Activated CD8-positive, alpha-beta T cell treated with anti-CD3 and anti-CD28 coated beads, Interleukin-2, amount 10 ng/mL, durations not matched to agents 7 days and 5 days (primary cell): ENCODE data around the gene OR10G7. TPM values are rescaled to one million over a fixed set of nuclear protein-coding genes. Genes with fewer than 3 reads are reported as not detected.

Experiments
- ATAC-seq: fragments of 150-1000 bp; cut with Tn5 transposase; one replicate; pipeline ENCODE4 v1.10.0; 2021; ENCODE audit warnings: moderate library complexity
- CTCF ChIA-PET: fragments of 350-600 bp; sonication (Branson Sonifier 250); formaldehyde crosslinking; loops from one replicate; lab custom pipeline; 2021; ENCODE audit warnings: antibody characterized with exemption; lab: Charles Lee
- POLR2A ChIA-PET: fragments of 350-600 bp; sonication (Branson Sonifier 250); formaldehyde crosslinking; loops from one replicate; lab custom pipeline; 2021; ENCODE audit warnings: antibody characterized with exemption; lab: Charles Lee
- DNase-seq: peaks from one replicate; pipeline ENCODE4 v3.0.0-alpha.2; 2020
- H3K27ac Mint-ChIP-seq: one replicate; pipeline ENCODE4 v1.8.0; 2021; ENCODE audit warnings: mild to moderate bottlenecking, mixed read lengths
- H3K27me3 Mint-ChIP-seq: one replicate; pipeline ENCODE4 v1.8.0; 2021; ENCODE audit warnings: low read depth, mixed read lengths
- H3K36me3 Mint-ChIP-seq: one replicate; pipeline ENCODE4 v1.8.0; 2021; ENCODE audit warnings: low read depth, mixed read lengths
- H3K4me1 Mint-ChIP-seq: one replicate; pipeline ENCODE4 v1.8.0; 2021; ENCODE audit warnings: low read depth, mixed read lengths
- H3K4me3 Mint-ChIP-seq: one replicate; pipeline ENCODE4 v1.8.0; 2021; ENCODE audit warnings: mild to moderate bottlenecking, mixed read lengths
- H3K9me3 Mint-ChIP-seq: one replicate; pipeline ENCODE4 v1.8.0; 2022; ENCODE audit warnings: mixed read lengths; ENCODE audit not compliant: insufficient read depth
- total RNA-seq, 2 experiments: library from RNA; stranded (reverse); gene quantifications; one replicate each; pipeline ENCODE4 v1.2.3, GENCODE V29; 2021

OR10G7 gene, protein sequence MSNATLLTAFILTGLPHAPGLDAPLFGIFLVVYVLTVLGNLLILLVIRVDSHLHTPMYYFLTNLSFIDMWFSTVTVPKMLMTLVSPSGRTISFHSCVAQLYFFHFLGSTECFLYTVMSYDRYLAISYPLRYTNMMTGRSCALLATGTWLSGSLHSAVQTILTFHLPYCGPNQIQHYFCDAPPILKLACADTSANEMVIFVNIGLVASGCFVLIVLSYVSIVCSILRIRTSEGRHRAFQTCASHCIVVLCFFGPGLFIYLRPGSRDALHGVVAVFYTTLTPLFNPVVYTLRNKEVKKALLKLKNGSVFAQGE
- not detected for total RNA-seq

DNA sequence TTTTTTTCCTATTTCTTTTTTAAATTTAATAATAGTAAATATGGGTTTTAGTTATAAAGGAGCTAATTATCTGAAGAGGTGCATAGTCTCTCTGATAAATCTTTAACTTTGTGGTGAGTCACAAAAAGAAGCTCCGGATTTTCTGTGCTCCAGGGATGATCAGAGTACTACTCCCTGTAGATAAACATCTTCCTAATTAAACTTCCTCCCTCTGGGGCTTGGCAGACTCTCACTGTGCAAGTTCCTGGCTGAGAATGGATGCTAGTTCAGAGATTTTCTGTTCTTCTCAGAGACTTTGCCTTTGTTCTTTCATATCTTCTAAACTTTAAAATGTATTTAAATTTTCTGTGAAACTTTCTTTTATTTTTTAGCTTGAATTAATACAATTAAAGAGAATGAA lies at the start of gene OR10G7:
OR10G7 (minus strand) TSS at position 72 of the 400 bp plus-strand sequence. CDS start 2,324 bp downstream, outside the sequence.
- no peaks in the 10 kb centered on the region for H3K9me3 Mint-ChIP-seq
- ChIA-PET POLR2A (no interaction called here), CTCF (no interaction called here)
- no peaks in the 10 kb centered on the region for H3K27me3 Mint-ChIP-seq
- H3K27ac Mint-ChIP-seq: no peak within 1 kb of the TSS
- no peaks in the 10 kb centered on the region for H3K36me3 Mint-ChIP-seq
- no peak for DNase-seq
- ATAC-seq: no peak
- H3K4me1 Mint-ChIP-seq: no peaks in the 10 kb centered on the region
- H3K4me3 Mint-ChIP-seq: no peak within 1 kb of the TSS

DNA sequence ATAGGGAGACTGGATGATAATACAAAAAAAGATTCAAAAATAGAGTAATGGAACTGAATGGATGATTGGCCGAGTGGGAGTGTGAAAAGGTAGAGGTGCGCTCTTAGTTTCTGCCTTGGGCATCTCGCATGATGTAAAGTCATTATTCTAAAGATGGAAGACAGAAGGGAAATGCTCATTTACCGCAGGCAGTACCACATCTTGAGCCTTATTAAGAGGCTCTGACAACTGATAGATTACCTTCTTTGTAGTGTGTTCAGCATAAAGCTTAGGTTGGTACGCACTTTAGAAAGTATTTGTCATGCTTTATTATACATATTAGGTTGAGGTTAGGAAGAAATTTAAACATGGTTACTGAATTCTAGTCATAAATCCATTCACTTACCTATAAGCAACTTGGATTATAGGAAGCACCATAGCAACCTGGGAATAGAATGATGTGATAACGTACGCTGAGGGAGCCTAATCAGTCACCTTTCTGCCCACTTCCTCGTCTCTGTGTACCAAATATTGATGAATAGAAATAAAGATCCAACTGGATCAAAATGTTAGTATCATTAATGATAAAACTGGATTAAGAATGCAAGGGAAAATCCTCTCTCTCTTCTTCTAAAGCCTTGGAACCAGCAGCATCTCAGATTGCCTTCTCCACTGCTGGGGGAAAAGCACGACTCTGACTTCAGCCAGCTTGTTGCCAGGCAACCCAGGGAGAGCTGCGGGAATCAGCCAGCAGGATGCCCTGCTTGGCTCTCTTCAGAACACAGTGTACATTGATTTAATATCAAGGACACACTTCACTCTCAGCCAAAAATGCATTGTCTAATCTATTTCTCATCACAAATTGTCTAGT lies 45.1 kb upstream of the OR10G7 start:
- DNase-seq (no peak), ATAC-seq (no peak)
- Mint-ChIP-seq H3K4me3 (no peak overlapping the region), H3K27me3 (peaks cover 26% of the 10 kb centered on the region), H3K36me3 (no peaks in the 10 kb centered on the region), H3K9me3 (no peaks in the 10 kb centered on the region), H3K27ac (no peak overlapping the region), H3K4me1 (no peaks in the 10 kb centered on the region)
- ChIA-PET POLR2A (no interaction called here), CTCF (interaction anchor here (1.5 kb wide), 1 partner anchor 11 kb away, joined by 4 read pairs; no protein-coding TSS in a partner anchor)

DNA sequence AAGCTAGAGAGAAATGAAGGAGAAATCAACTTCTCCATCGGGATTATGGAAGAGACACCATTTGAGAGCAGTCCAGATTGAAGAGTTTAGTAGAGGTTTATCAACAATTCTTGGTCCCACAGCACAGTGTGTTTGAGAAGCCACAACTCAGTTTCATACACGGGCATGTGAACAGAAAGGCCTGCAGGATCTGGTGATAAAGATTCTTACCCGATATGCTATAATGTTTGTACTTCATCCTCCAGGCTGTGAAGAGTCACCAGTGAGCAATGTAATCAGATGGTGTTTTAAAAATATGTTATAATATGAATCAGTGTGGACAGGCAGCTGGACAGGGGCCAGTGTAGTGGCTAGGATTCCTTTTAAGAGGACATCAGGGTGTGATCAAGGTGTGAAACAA lies 44.5 kb upstream of the OR10G7 start:
- CTCF ChIA-PET: interaction anchor here (1.5 kb wide), 1 partner anchor 11 kb away, joined by 4 read pairs; no protein-coding TSS in a partner anchor
- H3K27ac Mint-ChIP-seq: no peak overlapping the region

DNA sequence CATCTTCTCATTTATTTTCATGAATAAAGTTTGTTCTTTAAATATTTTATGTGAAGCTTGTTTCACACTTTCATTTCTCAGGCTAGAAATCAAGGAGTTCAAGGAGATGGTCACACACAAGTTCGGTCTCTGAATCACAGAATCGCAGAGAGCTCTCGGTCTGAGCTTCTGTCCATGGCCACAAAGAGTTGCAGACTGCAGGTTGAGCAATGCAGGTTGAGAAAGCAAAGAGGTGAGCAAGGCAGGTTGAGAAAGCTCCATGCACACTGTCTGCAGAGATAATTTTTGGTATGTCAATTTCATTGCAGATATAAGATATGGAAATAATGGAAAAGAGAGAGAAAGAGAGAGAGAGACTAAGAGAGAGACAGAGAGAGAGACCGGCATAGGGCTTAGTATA lies 41.2 kb upstream of the OR10G7 start:
- CTCF ChIA-PET: interaction anchor here (0.8 to 1.6 kb wide), 3 partner anchors 11 to 112 kb away, joined by 3 to 5 read pairs (median 4); no protein-coding TSS in a partner anchor
- no peaks in the 10 kb centered on the region for H3K9me3 Mint-ChIP-seq
- no peak overlapping the region for H3K27ac Mint-ChIP-seq
- DNase-seq (no peak), ATAC-seq (no peak)
- no peaks in the 10 kb centered on the region for H3K36me3 Mint-ChIP-seq
- H3K4me1 Mint-ChIP-seq: no peaks in the 10 kb centered on the region
- POLR2A ChIA-PET: no interaction called here
- H3K27me3 Mint-ChIP-seq: peaks cover 27% of the 10 kb centered on the region
- no peak overlapping the region for H3K4me3 Mint-ChIP-seq

More for the DNA sequence above, 44.5 kb upstream of the OR10G7 start:
- POLR2A ChIA-PET: no interaction called here
- Mint-ChIP-seq H3K36me3 (no peaks in the 10 kb centered on the region), H3K27me3 (peaks cover 22% of the 10 kb centered on the region), H3K9me3 (no peaks in the 10 kb centered on the region), H3K4me1 (no peaks in the 10 kb centered on the region), H3K4me3 (no peak overlapping the region)
- no peak for DNase-seq
- ATAC-seq: no peak

DNA sequence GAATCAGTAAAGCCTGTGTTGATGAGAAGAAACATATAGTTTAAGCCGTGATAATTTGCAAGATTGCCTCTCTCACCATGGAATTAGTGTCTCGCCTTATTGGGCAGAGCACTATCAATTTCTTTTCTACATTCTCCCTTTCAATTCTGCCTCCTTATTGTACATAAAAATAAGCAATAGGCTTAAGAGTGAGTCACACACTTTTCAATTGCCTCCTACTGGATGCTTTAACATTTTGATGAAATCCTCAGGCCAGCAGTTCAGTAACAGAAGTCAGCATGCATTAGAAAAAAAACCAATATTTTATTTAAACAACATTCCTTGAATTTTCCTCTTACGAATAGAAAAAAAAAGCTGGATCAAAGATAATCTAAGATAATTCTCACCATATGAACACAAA lies 40.4 kb upstream of the OR10G7 start:
- H3K27me3 Mint-ChIP-seq: peaks cover 32% of the 10 kb centered on the region
- H3K4me1 Mint-ChIP-seq: no peaks in the 10 kb centered on the region
- ChIA-PET POLR2A (no interaction called here), CTCF (interaction anchor here (0.8 to 1.3 kb wide), 2 partner anchors 10 to 115 kb away, joined by 3 to 5 read pairs; no protein-coding TSS in a partner anchor)
- no peak overlapping the region for H3K27ac Mint-ChIP-seq
- ATAC-seq: no peak
- no peak for DNase-seq
- no peak overlapping the region for H3K4me3 Mint-ChIP-seq
- H3K36me3 Mint-ChIP-seq: no peaks in the 10 kb centered on the region
- no peaks in the 10 kb centered on the region for H3K9me3 Mint-ChIP-seq

DNA sequence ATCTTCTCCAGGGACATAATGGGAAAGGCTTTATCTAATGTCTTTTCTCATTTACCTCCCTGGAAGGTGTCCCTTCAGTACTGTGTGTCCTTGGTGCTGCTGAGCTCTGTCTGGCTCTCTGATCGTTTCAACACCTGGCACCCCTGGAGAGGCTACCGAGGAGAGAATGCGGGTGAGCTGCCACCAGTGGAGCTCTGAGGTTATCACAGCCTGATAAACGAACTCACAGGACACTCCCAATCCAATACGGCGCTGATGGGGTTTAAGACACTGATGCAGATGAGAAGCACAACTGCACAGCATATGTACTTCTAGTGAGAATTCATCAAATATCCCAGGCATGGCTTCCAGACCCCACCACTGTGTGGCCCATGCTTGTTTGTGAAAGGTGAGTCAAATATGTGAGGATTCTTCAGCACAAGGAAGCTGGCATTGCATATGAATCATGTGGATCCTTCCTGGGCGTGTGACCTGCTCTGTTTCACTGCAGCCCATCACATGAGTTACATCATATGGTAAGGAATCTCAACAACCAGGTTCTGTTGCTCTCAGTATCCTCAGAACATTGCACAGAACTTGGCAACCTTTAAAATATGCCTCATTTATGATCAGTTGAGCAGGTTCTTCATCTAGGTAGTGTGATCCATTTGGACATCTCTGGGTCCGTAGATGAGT lies 39.3 kb upstream of the OR10G7 start:
- ChIA-PET CTCF (interaction anchor here (1.1 kb wide), 1 partner anchor 9 kb away, joined by 5 read pairs; no protein-coding TSS in a partner anchor), POLR2A (no interaction called here)
- H3K4me3 Mint-ChIP-seq: no peak overlapping the region
- no peak overlapping the region for H3K27ac Mint-ChIP-seq
- DNase-seq (no peak), ATAC-seq (no peak)
- peaks cover 33% of the 10 kb centered on the region for H3K27me3 Mint-ChIP-seq
- peaks cover 4% of the 10 kb centered on the region for H3K4me1 Mint-ChIP-seq
- H3K9me3 Mint-ChIP-seq: no peaks in the 10 kb centered on the region
- no peaks in the 10 kb centered on the region for H3K36me3 Mint-ChIP-seq

DNA sequence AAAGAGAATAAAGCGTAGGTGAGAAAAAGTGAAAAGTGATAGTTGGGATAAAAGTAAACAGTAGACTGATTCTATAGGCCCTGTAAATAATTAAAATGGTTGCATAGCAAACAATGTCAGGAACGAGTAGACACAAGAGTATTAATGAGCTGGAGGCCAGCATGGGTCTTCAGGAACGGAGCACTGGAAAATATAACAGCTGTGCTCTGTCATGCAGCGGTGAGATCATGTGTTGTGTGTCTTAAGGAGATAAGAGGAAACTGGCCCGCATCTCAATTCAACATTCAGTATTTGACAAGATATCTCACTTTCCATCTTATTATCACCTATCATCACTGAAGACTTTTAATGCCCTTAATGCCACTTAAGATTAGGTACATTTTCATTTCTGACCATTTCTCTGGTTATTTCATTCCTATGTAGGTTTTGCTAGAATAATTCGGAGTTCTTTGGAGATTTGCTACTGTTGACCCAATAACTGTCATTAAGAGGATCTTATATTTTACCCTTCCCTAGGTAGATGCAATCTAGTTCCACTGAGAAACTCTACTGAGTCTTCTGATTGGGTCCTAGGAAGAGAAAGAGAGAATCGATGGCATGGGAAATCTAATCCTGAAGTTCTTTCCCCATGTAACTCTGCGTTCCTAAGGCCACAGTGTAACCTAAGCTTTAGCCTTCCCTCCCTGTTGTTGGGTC lies 38.7 kb upstream of the OR10G7 start:
- no peak for DNase-seq
- H3K4me3 Mint-ChIP-seq: no peak overlapping the region
- POLR2A ChIA-PET: no interaction called here

DNA sequence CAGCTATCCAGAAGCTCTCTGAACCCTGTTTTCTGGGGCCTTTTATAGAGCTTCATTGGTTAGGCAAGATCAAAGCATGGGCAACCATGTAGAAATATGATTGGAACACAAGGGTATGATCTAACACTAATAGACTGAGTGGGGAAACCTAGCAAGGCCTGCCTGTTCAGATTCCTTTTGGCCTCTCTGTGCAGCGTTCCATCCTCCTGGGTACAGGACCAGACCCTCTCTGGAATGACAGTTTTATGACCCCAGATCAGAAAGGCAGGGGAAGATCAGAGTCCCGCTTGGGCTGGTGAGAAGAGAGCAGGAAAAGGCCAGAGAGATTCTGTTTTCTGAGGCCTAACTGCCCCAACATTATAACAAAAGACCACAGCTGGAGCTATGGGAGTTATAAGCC lies 37.5 kb upstream of the OR10G7 start:
- POLR2A ChIA-PET: no interaction called here
- no peak overlapping the region for H3K4me3 Mint-ChIP-seq

More for the DNA sequence above, 38.7 kb upstream of the OR10G7 start:
- H3K27ac Mint-ChIP-seq: no peak overlapping the region
- peaks cover 33% of the 10 kb centered on the region for H3K27me3 Mint-ChIP-seq
- H3K4me1 Mint-ChIP-seq: peaks cover 4% of the 10 kb centered on the region
- no peak for ATAC-seq
- CTCF ChIA-PET: interaction anchor here (1.1 kb wide), 1 partner anchor 9 kb away, joined by 5 read pairs; no protein-coding TSS in a partner anchor
- no peaks in the 10 kb centered on the region for H3K36me3 Mint-ChIP-seq
- no peaks in the 10 kb centered on the region for H3K9me3 Mint-ChIP-seq

DNA sequence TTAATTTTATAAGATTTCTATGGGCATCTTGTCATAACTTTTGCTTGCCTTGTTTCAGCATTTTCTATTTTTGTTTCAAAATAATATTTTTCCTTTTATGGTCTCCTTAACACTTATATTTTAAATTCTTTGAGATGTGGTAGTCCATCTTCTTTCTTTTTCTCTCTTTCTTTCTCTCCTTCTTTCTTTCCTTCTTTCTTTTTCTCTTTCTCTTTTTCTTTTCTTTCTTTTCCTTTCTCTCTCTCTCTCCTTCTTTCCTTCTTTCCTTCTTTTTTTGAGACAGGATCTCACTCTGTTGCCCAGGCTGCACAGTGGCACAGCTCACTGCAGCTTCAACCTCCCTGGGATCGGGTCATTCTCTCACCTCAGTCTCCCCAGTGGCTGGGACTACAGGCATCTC lies 36.1 kb upstream of the OR10G7 start:
- ATAC-seq: no peak
- Mint-ChIP-seq H3K4me1 (peaks cover 4% of the 10 kb centered on the region), H3K36me3 (no peaks in the 10 kb centered on the region), H3K27me3 (peaks cover 23% of the 10 kb centered on the region), H3K4me3 (no peak overlapping the region), H3K9me3 (no peaks in the 10 kb centered on the region), H3K27ac (no peak overlapping the region)
- ChIA-PET CTCF (interaction anchor here (0.7 to 1.4 kb wide), 2 partner anchors 117 to 349 kb away, joined by 3 to 4 read pairs; no protein-coding TSS in a partner anchor), POLR2A (interaction anchor here (1.3 kb wide), 1 partner anchor 38 kb away, joined by 4 read pairs; the partner anchor contains the start of gene VWA5A)
- DNase-seq: no peak

More for the DNA sequence above, 37.5 kb upstream of the OR10G7 start:
- CTCF ChIA-PET: no interaction called here
- Mint-ChIP-seq H3K27ac (no peak overlapping the region), H3K4me1 (peaks cover 4% of the 10 kb centered on the region), H3K27me3 (peaks cover 32% of the 10 kb centered on the region), H3K36me3 (no peaks in the 10 kb centered on the region), H3K9me3 (no peaks in the 10 kb centered on the region)
- ATAC-seq (no peak), DNase-seq (no peak)

DNA sequence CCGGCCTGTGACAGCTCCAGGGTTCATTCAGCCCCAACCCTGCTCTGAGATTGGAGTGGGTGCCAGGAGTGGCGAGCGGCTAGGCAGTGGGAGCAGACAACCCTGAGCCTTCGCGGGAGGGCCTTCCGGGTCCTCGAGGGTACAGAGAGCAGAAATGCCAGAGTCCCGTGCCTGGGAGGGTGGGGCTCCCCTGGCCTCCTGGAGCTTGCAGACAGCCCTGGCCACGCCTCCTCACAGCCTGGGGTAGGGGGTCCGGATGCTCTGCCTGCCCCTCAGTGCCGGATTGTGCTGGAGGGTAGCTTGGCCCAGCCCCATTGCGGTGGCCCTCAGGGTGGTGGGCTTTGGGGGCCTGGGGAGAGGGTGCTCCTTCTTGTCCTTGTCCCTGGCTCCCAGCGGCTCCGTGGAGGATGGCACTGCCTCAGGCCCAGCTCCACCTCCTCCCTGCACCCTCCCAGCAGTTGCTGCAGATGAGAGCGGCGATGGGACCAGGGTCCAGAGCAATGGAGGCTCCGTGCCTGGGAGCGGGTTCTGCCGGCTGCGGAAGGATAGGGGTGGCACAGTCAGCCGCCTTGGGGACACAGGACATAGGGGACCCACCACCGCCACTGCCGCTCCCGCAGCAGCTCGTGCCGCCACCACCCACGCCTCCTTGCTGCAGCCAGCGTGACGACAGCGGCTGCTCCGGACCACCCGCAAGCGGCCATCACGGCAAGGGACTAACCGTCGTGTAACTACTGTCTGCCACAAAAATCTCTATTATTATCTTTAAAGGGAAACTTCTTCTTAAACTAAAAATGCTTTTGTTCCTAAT lies 34.9 kb upstream of the OR10G7 start:
- H3K4me1 Mint-ChIP-seq: peaks cover 7% of the 10 kb centered on the region
- peak overlapping the region; percentile 40 for H3K4me3 Mint-ChIP-seq
- peaks cover 23% of the 10 kb centered on the region for H3K27me3 Mint-ChIP-seq
- no peaks in the 10 kb centered on the region for H3K36me3 Mint-ChIP-seq
- H3K9me3 Mint-ChIP-seq: no peaks in the 10 kb centered on the region
- DNase-seq: no peak
- ChIA-PET CTCF (interaction anchor here (0.7 to 2.0 kb wide), 2 partner anchors 48 to 118 kb away, joined by 3 to 11 read pairs; no protein-coding TSS in a partner anchor), POLR2A (interaction anchor here (1.3 kb wide), 1 partner anchor 39 kb away, joined by 4 read pairs; the partner anchor contains the start of gene VWA5A)
- peak; percentile 57 for ATAC-seq
- no peak overlapping the region for H3K27ac Mint-ChIP-seq
